HepG2 (cell line): ENCODE results near the gene TMEM219. TPM values are rescaled to one million over a fixed set of nuclear protein-coding genes. Genes with fewer than 3 reads are reported as not detected.
A peak's percentile ranks its signal among the peaks of the same experiment; 100 is the strongest.

Source experiments
- BRD4 ChIP-seq: sonication (generic); formaldehyde crosslinking; IDR thresholded peaks from 2 replicates; pipeline ENCODE4 v1.4.0; 2020; ENCODE audit warnings: missing genetic modification reagents
- POLR2AphosphoS5 ChIP-seq: IDR thresholded peaks from 2 replicates; pipeline ENCODE4 v1.6.1; 2012; ENCODE audit warnings: low read depth, low read length
- ZNF431 ChIP-seq: sonication (generic); formaldehyde crosslinking; IDR thresholded peaks from 2 replicates; pipeline ENCODE4 v1.9.0; 2022; ENCODE audit warnings: missing genetic modification reagents, low read depth, mild to moderate bottlenecking, borderline replicate concordance
- ZNF460 ChIP-seq: sonication (generic); formaldehyde crosslinking; IDR thresholded peaks from 2 replicates; pipeline ENCODE4 v1.5.1; 2020; ENCODE audit warnings: missing genetic modification reagents, mild to moderate bottlenecking, borderline replicate concordance
- ZNF468 ChIP-seq: sonication (generic); formaldehyde crosslinking; IDR thresholded peaks from 2 replicates; pipeline ENCODE4 v1.8.0; 2022; ENCODE audit warnings: mild to moderate bottlenecking, moderate library complexity, missing genetic modification reagents
- ZNF674 ChIP-seq: sonication (generic); formaldehyde crosslinking; IDR thresholded peaks from 2 replicates; pipeline ENCODE4 v1.5.0; 2020; ENCODE audit warnings: low read depth, mild to moderate bottlenecking, missing genetic modification reagents
- ZNF737 ChIP-seq: sonication (generic); formaldehyde crosslinking; IDR thresholded peaks from 2 replicates; pipeline ENCODE4 v1.5.0; 2020; ENCODE audit warnings: missing genetic modification reagents, mild to moderate bottlenecking, borderline replicate concordance
- ZNF782 ChIP-seq: sonication (generic); formaldehyde crosslinking; IDR thresholded peaks from 2 replicates; pipeline ENCODE4 v1.4.0; 2020; ENCODE audit warnings: missing genetic modification reagents, mild to moderate bottlenecking, borderline replicate concordance
- polyA plus RNA-seq, 8 experiments: library from polyadenylated mRNA; depleted of rRNA in 3 of 8; stranded (reverse) in 7 of 8; unstranded in 1 of 8; fragments of >200 nt; fragmentation: Illumina TruSeq in 4 of 8; extraction: Trizol in 4 of 8; gene quantifications; 2 replicates each; pipeline versions ENCODE4 v1.2.1 to v1.2.3, GENCODE V29; 2011 to 2016; ENCODE audit warnings: low read depth in 4 of 8, missing spikeins in 1 of 8, mixed read lengths in 1 of 8; ENCODE audit not compliant: insufficient read depth in 1 of 8
- total RNA-seq, 5 experiments: library from RNA; depleted of rRNA; stranded (reverse); fragments of >200 nt; fragmentation: Illumina TruSeq; extraction: Trizol; gene quantifications; 2 replicates each; pipeline ENCODE4 v1.2.3, GENCODE V29; 2016; ENCODE audit warnings: low read depth in 1 of 5
- TF ChIP-seq, protein P1 (sequence below): sonication (generic); formaldehyde crosslinking; IDR thresholded peaks from 2 replicates; pipeline ENCODE4 v1.4.0; 2020; ENCODE audit warnings: low read depth, missing genetic modification reagents
- TF ChIP-seq, protein P2 (sequence below): fragments of 450-650 bp; IDR thresholded peaks from 2 replicates; pipeline ENCODE4 v1.6.1; 2016
- TF ChIP-seq, protein P3 (sequence below): IDR thresholded peaks from 2 replicates; pipeline ENCODE4 v1.6.1; 2016; ENCODE audit warnings: low read depth, borderline replicate concordance
- TF ChIP-seq, protein P4 (sequence below): sonication (generic); formaldehyde crosslinking; IDR thresholded peaks from 2 replicates; pipeline ENCODE4 v1.4.0; 2020; ENCODE audit warnings: missing genetic modification reagents
- TF ChIP-seq, protein P5 (sequence below): sonication (generic); formaldehyde crosslinking; IDR thresholded peaks from 2 replicates; pipeline ENCODE4 v1.4.0; 2020; ENCODE audit warnings: missing genetic modification reagents

TMEM219 gene
- total and polyA plus RNA-seq, 2 of the 13 experiments (the other 11 are each of a cell fraction or from before 2014, with no cell fraction given) = 105 to 115 TPM

DNA sequence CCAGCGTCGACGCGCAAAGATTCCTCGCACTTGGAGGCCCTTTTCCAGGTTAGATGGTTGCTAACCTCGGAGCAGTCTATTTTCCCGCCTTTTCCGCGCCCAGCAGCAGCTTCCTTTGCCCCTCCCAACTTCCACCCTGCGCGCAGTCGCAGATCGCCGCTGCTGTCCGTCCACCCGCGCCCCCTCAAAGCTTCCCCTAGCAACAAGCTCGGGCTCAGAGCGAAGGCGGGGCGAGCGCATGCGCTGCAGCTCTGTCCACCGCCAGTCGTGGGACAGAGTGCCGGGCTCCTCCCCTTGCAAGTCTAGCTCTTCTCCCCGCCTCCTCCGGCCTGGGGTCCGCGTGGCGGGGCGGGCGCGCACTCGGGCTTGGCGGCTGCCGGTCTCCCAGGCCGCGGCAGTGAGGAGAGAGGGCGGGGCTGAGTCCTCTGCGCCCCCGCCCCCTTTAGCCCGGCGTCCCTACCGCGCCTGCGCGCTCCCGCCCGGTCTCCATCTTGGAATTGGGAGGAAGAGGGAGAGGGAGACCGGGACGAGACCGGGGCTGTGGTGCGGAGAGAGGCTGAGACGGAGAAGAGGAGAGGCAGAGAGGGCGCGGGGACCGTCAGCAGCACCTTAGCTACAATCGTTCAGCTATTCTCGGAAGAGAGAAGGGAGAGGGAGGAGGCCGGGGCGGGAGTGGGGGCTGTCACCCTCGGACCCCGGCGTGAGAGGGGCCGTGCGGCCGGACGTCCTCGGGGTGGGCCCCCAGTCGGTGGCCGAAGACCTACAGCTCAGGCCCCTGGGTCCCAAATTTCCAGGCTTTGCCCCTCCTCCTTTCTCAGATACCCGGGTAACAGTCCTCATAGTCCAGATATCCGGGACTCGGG lies 11.7 kb downstream of the TMEM219 start, which contains the start of gene TAOK2 (continued):
- TF ChIP-seq ZNF674 (CRISPR knock-in tag) (peak; percentile 26; the same call in 1 of the 2 replicates), ZNF460 (no peak), ZNF468 (CRISPR knock-in tag) (no peak), ZNF737 (CRISPR knock-in tag) (no peak), POLR2AphosphoS5 (peak; percentile 98), ZNF431 (peak; percentile 78; the same call in 1 of the 2 replicates), ZNF782 (CRISPR knock-in tag) (0 out of 2 replicates have a peak, but pooled peaks have one; percentile 22), BRD4 (CRISPR knock-in tag) (no peak)
- TF ChIP-seq, protein P1, sequence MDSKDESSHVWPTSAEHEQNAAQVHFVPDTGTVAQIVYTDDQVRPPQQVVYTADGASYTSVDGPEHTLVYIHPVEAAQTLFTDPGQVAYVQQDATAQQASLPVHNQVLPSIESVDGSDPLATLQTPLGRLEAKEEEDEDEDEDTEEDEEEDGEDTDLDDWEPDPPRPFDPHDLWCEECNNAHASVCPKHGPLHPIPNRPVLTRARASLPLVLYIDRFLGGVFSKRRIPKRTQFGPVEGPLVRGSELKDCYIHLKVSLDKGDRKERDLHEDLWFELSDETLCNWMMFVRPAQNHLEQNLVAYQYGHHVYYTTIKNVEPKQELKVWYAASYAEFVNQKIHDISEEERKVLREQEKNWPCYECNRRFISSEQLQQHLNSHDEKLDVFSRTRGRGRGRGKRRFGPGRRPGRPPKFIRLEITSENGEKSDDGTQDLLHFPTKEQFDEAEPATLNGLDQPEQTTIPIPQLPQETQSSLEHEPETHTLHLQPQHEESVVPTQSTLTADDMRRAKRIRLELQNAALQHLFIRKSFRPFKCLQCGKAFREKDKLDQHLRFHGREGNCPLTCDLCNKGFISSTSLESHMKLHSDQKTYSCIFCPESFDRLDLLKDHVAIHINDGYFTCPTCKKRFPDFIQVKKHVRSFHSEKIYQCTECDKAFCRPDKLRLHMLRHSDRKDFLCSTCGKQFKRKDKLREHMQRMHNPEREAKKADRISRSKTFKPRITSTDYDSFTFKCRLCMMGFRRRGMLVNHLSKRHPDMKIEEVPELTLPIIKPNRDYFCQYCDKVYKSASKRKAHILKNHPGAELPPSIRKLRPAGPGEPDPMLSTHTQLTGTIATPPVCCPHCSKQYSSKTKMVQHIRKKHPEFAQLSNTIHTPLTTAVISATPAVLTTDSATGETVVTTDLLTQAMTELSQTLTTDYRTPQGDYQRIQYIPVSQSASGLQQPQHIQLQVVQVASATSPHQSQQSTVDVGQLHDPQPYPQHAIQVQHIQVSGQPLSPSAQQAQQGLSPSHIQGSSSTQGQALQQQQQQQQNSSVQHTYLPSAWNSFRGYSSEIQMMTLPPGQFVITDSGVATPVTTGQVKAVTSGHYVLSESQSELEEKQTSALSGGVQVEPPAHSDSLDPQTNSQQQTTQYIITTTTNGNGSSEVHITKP (CRISPR knock-in tag) = peak; percentile 71
- TF ChIP-seq, protein P2, sequence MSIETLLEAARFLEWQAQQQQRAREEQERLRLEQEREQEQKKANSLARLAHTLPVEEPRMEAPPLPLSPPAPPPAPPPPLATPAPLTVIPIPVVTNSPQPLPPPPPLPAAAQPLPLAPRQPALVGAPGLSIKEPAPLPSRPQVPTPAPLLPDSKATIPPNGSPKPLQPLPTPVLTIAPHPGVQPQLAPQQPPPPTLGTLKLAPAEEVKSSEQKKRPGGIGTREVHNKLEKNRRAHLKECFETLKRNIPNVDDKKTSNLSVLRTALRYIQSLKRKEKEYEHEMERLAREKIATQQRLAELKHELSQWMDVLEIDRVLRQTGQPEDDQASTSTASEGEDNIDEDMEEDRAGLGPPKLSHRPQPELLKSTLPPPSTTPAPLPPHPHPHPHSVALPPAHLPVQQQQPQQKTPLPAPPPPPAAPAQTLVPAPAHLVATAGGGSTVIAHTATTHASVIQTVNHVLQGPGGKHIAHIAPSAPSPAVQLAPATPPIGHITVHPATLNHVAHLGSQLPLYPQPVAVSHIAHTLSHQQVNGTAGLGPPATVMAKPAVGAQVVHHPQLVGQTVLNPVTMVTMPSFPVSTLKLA = peak; percentile 84
- TF ChIP-seq, protein P3, sequence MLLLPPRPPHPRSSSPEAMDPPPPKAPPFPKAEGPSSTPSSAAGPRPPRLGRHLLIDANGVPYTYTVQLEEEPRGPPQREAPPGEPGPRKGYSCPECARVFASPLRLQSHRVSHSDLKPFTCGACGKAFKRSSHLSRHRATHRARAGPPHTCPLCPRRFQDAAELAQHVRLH = peak; percentile 62; the same call in 1 of the 2 replicates
- TF ChIP-seq, protein P4, sequence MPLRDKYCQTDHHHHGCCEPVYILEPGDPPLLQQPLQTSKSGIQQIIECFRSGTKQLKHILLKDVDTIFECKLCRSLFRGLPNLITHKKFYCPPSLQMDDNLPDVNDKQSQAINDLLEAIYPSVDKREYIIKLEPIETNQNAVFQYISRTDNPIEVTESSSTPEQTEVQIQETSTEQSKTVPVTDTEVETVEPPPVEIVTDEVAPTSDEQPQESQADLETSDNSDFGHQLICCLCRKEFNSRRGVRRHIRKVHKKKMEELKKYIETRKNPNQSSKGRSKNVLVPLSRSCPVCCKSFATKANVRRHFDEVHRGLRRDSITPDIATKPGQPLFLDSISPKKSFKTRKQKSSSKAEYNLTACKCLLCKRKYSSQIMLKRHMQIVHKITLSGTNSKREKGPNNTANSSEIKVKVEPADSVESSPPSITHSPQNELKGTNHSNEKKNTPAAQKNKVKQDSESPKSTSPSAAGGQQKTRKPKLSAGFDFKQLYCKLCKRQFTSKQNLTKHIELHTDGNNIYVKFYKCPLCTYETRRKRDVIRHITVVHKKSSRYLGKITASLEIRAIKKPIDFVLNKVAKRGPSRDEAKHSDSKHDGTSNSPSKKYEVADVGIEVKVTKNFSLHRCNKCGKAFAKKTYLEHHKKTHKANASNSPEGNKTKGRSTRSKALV (CRISPR knock-in tag) = peak; percentile 87; the same call in 1 of the 2 replicates
- TF ChIP-seq, protein P5, sequence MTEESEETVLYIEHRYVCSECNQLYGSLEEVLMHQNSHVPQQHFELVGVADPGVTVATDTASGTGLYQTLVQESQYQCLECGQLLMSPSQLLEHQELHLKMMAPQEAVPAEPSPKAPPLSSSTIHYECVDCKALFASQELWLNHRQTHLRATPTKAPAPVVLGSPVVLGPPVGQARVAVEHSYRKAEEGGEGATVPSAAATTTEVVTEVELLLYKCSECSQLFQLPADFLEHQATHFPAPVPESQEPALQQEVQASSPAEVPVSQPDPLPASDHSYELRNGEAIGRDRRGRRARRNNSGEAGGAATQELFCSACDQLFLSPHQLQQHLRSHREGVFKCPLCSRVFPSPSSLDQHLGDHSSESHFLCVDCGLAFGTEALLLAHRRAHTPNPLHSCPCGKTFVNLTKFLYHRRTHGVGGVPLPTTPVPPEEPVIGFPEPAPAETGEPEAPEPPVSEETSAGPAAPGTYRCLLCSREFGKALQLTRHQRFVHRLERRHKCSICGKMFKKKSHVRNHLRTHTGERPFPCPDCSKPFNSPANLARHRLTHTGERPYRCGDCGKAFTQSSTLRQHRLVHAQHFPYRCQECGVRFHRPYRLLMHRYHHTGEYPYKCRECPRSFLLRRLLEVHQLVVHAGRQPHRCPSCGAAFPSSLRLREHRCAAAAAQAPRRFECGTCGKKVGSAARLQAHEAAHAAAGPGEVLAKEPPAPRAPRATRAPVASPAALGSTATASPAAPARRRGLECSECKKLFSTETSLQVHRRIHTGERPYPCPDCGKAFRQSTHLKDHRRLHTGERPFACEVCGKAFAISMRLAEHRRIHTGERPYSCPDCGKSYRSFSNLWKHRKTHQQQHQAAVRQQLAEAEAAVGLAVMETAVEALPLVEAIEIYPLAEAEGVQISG (CRISPR knock-in tag) = peak; percentile 84; the same call in 1 of the 2 replicates
